ENCODE results near the gene FAM162A. TPM values are rescaled to one million over a fixed set of nuclear protein-coding genes. Genes with fewer than 3 reads are reported as not detected.

FAM162A gene
- total and polyA plus RNA-seq, 2 donors (not counting 3 experiments of a cell fraction or from before 2014, with no cell fraction given): 12.6 to 23.4 TPM

DNA sequence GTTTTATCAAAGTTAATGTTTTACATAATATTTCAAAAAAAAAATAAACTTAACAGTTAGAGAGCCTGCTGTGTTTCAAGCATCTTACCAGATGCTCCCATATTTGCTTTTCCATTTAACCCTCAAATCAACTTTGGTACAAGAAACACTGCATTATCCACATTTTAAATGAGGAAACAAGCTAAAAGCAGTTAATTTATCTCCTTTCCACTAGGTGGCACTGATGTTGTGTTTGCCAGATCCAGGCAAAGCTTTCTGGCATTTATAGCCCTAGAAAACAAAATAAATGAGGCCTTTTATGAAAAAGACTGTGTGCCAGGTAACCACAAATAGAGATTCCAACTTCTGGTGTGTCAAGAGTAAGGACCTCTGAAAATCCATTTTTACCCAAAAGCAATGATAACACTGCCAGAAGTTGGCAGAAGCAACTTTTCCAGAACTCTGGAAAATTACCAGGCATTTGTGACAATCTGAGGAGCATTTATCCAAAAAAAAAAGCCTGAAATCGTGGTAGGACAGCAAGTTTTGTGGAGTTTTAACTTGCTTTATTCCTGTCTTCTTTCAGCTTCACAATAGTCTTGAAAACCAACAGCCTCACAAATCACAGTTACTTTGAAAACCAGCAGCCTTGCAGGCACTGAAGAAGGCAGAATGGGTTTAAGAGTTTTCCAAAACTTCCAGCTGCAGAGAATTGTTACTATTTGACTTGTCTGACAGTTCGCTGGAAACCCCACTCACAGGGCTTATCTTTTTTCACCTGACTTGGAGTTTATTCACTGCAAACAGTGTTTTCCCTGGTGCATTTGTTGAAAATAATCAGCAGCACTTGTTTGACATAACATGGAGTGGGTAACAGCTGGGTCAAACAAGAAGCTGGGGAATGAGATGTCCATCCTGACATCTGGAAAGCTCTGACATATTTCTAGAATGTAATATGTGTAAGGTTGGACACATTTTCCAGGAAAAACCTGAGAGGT is 9.2 kb downstream of the FAM162A start:
- Histone ChIP-seq H3K4me2 (ENCODE audit: insufficient read depth, low read length) (no peak overlapping the region), H3K4me1 (ENCODE audit: control insufficient read depth, extremely low read depth, insufficient read depth, low read length) (peaks cover 4% of the 10 kb centered on the region), H3K9me3 (replicated peaks; ENCODE audit: control insufficient read depth, insufficient read depth, low read length) (no peaks in the 10 kb centered on the region), H3K4me3 (replicated peaks in 1 of 3; ENCODE audit: insufficient read depth in 1 of 3, low read depth in 1 of 3, low read length in 3 of 3) (no peak overlapping the region), H3K27me3 (ENCODE audit: control insufficient read depth in 2 of 2, insufficient read depth in 2 of 2, low read length in 2 of 2) (no peaks in the 10 kb centered on the region), H3K27ac (ENCODE audit: insufficient read depth, low read depth, low read length) (no peak overlapping the region), H3K9me1 (replicated peaks; ENCODE audit: control insufficient read depth, extremely low read depth, insufficient read depth, low read length) (no peaks in the 10 kb centered on the region), H3K79me2 (ENCODE audit: control insufficient read depth, insufficient read depth, low read length) (no peaks in the 10 kb centered on the region), H3K9ac (replicated peaks; ENCODE audit: extremely low read depth, insufficient read depth, low read length) (no peak overlapping the region), H3K36me3 (ENCODE audit: control insufficient read depth in 2 of 2, extremely low read depth in 1 of 2, insufficient read depth in 2 of 2, low read length in 2 of 2) (no peaks in the 10 kb centered on the region), H2AFZ (ENCODE audit: low read depth, low read length) (no peak overlapping the region), H4K20me1 (replicated peaks; ENCODE audit: control insufficient read depth, extremely low read depth, insufficient read depth, low read length) (no peaks in the 10 kb centered on the region)
- ChIA-PET POLR2A (interaction anchor here (0.8 to 1.3 kb wide), 2 partner anchors 9 to 286 kb away, joined by 4 to 9 read pairs; partner anchors contain the start of genes FAM162A and MIX23), CTCF (interaction anchor here (0.6 to 5.4 kb wide), 47 partner anchors 9 to 1096 kb away, joined by 3 to 120 read pairs (median 4); partner anchors contain the start of genes DTX3L, FAM162A, HCLS1 and KPNA1)
- BruUV-seq (replicated peaks): no TSS peak
- DNase-seq (ENCODE audit: low read depth, low spot score): peak; percentile 56
- intact Hi-C loops (cut with micrococcal nuclease): loop anchor here (1.0 to 10.0 kb wide), 6 partner anchors 9 to 862 kb away; partner anchors contain the start of genes DTX3L, FAM162A and PARP9
- no peak for TF ChIP-seq EZH2 (IDR thresholded peaks at IDR 0.05; ENCODE audit: borderline replicate concordance, low read depth, low read length, severe bottlenecking)
- peak; percentile 56 to 61 for TF ChIP-seq CTCF (IDR thresholded peaks at IDR 0.05; ENCODE audit: extremely low read depth in 1 of 2, insufficient read depth in 1 of 2, low read depth in 1 of 2, low read length in 2 of 2)
- FAIRE-seq: peak; percentile 89
- dilution Hi-C loops (cut with MboI; ENCODE audit: extremely low pct_ligation_motif_present, low sequenced_read_pairs): no loop called here

All from endothelial cell of umbilical vein (primary cell).